GM18519 (cell line): ENCODE measurements around the gene GTPBP6.
"Not testable (repeated sequence)": the region's sequence is repeated elsewhere in the genome, so short reads cannot be mapped to it uniquely, and the experiment has no call there.

Experiments used
- ATAC-seq: cut with Tn5 transposase; IDR thresholded peaks from one replicate; pipeline ENCODE4 v1.9.1; 2021; ENCODE audit warnings: mild to moderate bottlenecking, moderate library complexity; ENCODE audit not compliant: unreplicated experiment, low FRiP score

Gene GTPBP6

DNA sequence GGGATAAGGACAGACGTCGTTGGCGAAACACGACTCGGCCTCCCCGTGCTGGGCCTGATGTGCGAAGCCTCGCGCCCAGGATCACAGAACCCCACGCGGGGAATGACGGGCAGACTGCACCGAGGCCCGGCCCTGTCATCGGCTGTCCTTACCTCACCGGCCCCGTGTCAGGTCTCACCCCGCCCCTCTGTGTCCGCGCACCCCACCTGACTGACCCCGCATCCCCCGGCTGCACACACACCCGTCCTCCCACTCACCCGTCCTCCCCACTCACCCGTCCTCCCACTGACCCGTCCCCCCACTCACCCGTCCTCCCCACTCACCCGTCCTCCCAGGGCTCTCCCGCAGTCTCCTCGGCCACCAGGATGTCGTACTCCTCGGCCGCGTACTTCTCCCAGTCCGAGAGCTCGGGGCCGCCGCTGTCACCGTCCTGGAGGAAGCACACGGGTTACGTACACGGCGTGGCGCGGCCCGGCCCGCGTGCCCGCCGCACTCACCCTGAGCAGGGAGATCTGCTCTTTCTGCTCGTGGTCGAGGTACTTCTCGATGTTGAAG, 19.8 kb upstream of the GTPBP6 start:
- ATAC-seq = no peak

- ATAC-seq = no peak
Measured at GRCh38 chrX:337331-337831, 18.8 kb upstream of the GTPBP6 start.

DNA sequence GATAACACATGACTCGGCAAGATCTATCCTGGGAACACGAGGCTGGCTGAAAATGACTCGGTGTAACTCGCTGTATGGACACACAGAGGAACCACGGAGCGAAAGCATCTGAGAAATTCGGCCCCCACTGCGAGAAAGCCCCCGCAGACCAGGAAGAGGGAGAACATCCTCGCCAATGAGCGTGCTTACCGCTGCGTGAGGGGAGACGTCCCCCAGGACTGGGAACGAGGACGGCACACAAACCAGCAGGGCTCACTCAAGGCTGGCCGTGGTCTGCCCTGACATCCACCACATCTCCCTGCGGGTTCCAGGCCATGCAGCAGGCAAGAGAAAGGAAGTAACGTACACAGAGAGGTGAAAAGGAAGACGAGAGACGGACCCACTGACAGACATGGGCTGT, 17.6 kb upstream of the GTPBP6 start:
- no peak for ATAC-seq

GRCh38 chrX:335758-336155, 17.2 kb upstream of the GTPBP6 start:
- ATAC-seq = no peak

DNA sequence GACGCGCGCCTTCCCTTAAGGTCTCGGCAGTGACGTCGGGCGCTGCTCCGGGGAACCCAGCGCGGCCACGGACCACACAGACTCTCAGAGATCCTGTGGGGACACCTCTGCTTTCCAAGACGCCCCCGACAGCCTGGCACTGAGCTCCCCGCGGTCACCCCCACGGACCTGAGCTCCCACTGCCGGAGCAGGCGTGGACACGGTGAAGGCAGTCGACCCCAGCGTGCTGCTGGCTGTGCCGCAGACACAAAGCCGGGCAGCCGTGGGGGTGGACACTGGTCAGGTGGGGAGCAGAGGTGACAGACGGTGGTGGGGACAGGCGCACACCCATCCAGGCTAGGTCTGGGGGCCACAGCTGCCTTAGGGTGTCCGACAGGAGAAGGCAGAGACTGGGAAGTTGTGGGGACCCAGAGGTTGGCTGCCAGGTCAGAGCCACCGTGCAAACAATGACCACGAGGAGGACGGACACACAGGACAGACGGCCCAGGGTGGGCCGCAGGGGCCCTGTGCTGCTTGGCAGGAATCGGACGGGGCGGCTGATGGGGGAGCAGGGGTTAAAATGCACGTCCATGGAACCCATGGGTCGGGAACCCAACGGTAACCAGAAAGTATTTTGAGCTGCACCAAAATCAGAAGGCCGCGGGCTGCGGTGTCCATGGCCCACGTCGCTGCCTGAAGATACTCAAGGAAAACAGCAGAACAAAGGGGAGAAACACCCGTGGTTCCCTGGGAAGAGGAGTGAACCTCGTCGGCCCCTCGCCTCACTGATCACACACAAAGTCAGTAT, 16.6 kb upstream of the GTPBP6 start:
- no peak for ATAC-seq

DNA sequence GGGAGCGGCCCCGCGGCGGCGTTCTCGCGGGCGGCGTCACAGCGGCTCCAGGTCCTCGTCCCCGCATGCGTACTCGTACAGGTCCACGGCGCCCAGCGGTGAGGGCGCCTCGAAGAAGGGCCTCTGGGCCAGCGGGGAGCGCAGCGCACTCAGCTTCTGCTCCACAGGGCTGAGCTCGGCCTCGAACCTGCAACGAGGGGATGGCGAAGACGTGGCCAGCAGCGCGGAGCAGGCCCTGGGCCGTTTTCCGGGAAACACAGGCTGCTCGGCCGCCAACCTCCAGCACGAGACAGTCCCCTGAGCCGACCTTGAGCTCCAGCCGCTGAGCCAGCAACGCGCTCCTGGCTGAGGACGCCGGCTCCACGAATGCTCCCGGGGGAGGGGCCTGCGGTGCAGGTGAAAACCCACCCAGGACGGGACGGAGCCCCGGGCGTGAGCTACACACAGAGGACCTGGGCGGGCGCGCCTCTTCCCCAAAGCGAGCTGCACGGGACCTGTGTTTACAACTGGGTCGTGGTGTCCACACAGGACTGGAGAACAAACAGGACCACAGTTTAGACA, 15.8 kb upstream of the GTPBP6 start:
- no peak for ATAC-seq

- ATAC-seq = no peak
Measured at GRCh38 chrX:333611-334311, 15.2 kb upstream of the GTPBP6 start.

DNA sequence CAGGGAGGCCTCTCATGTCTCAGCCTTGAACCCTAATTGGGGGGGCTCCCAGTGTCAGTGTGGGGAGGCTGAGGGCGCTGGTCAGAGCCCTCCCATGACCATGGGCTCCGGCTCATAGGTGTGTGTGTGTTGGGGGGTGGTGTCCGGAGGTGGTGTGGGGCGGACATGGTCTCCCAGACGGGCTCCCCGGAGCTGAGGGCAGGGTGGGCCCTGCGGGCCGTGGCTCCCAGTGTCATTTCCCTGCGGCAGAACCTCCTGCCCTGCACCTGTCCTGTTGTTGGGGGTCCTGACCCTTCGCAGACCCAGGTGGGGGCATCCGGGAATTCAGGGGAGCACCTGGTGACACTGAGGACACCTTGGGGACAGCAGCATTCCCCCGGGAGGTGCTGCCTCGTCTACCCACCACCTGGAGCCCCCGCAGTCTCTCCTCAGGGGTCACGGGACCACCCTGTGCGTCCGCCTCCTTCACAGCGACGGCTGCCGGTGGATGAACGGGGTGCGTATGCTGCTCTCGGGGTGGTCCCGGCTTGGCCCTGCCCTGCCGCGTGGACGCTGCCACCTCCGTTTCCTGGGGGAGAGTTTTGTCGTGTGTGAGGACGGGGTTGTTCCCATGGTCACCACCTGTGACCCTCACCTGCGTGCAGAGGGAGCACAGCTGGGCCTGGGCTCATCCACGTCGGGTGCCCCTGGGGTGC, 14.5 kb upstream of the GTPBP6 start:
- ATAC-seq = no peak

- no peak for ATAC-seq
Measured at GRCh38 chrX:332496-332860, 13.9 kb upstream of the GTPBP6 start.

- ATAC-seq = no peak
Measured at GRCh38 chrX:331825-332495, 13.4 kb upstream of the GTPBP6 start.

DNA sequence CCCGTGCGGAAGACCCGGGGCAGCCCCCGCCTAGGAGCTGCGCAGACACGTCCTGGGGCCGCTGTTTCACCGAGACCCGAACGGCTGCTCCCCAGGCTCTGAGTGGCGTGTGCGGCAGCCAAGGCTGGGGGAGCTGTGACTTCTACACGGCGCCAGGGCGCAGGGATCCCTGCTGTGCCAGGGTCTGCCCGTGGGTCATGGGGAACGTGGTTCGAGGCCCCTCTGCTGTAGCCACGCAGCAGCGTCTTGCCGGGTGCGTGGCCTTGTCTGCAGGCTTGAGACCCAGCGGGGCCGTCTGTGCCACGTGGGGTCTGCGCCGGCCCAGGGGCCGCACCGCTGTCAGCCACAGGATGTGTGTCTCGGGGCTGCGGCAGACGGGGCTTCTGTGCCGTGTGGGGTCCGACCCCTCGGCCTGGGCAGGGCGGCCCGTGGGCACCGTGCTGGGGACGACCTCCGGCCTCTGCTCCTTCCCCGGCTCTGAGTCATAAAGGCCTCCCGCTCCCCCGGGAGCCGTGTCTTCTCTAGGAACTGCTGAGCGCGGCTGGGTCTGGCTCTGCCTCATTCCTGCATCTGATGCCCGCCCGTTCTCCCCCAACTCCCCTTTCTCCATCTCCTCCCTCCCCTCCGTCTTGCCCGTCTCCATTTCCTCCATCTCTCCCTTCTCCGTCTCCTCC, 12.7 kb upstream of the GTPBP6 start:
- ATAC-seq = no peak

DNA sequence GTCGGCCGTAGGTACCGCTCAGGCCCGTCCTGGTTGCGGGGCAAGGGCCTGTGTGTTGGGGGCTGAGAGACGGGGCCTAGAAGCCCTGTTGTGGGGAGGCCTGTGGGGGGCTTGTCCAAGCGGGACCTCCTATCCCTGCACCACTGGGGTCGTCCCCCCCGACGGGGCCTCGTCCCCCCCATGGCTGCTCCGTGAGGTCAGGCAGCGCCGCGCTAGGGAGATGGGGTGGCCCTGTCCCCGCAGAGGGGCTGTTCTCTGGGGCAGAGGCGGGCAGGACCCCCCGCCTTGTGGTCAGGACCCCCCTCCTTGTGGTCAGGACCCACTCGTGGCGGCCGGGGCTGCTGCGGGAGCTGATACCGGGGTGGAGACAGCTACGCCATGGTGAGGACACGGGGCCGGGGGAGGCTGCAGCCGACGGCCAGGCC, 12.1 kb upstream of the GTPBP6 start:
- ATAC-seq = no peak

DNA sequence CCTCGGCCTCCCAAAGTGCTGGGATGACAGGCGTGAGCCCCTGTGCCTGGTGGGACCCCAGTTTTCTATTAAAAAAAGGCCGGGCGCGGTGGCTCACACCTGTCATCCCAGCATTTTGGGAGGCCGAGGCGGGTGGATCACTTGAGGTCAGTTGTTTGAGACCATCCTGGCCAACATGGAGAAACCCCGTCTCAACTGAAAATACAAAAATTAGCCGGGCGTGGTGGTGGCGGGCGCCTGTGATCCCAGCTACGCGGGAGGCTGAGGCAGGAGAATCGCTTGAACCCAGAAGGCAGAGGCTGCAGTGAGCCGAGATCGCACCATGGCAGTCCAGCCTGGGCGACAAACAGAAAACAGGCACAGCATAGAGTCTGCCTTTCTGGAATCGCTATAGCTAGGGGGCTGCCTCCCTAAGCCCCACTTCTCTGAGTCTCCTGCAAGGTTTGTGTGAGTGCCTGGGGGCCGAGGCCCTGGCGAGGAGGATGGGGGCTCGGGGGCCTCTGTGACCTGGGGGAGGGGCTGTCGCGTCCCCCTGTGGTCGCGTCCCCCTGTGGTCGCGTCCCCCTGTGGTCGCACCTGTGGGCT, 11.6 kb upstream of the GTPBP6 start:
- ATAC-seq = not testable (repeated sequence)

DNA sequence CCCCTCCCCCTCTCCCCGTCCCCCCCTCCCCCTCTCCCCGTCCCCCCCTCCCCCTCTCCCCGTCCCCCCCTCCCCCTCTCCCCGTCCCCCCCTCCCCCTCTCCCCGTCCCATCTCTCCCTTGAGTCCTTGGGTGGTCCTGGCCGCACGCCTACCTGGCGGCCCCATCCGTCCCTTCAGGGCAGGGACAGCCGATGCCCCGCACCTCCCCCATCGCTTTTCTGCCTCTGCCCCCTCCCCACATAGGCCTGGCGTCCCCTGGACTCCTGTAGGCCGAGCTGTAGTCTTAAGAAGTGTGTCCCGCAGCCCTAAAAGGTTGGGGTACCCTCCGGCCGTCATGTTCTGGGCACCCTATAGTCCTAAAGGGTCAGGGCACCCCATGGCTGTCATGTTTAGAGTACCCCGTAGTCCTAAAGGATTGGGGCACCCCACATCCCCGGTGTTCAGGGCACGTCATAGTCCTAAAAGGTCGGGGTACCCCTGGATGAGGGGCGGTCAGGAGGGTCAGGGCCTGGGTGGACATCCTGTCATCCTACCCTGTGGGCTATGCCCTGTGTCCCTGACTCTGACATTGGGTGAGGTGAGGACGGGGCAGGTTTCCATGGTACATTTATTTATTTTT, 10.8 kb upstream of the GTPBP6 start:
- no peak for ATAC-seq

- no peak for ATAC-seq
Measured at GRCh38 chrX:327660-328126, 9.1 kb upstream of the GTPBP6 start.

DNA sequence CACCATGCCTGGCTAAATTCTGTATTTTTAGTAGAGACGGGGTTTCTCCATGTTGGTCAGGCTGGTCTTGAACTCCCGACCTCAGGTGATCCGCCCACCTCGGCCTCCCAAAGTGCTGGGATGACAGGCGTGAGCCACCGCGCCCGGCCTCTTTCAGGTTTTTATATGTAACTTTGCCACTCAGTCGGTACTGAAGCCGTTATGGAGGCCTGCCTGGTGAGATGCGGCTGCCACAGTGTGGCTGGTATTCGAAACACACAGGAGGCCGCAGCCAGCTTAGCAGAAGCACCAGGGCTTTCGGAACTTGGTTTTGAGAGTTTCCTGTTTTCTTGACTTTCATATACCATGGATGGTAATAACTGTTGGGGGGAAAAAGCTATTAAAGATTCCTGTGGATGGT, 6.1 kb upstream of the GTPBP6 start:
- ATAC-seq = not testable (repeated sequence)

DNA sequence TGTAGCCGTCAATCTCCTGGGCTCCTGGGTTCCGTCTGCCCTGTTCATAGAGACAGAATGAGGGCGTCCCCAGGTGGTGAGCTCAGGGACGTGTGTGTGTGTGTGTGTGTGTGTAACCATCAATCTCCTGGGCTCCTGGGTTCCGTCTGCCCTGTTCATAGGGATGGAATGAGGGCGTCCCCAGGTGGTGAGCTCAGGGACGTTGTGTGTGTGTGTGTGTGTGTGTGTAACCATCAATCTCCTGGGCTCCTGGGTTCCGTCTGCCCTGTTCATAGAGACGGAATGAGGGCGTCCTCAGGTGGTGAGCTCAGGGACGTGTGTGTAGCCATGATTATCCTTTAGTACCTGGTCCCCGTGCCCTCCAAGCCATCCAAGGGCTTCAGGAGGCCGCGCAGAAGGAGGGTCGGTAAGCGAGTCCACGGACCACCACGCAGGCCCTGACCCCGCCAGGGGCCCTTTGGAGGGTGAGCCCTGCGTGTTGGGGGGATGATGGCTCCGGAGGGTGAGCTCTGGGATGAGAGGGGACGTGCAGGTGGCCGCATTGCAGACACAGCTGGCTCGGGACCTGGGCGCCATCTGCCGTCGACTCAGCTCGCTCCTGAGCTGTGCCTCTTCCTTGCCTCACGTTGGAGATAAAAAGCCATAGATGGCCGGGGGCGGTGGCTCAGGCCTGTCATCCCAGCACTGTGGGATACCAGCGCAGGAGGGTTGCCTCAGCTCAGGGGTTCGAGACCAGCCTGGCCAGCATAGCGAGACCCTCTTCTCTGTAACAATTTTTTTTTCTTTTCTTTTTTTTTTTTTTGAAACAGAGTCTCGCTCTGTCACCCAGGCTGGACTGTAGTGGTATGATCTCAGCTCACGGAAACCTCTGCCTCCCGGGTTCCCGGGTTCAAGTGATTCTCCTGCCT, 5.4 kb upstream of the GTPBP6 start:
- no peak for ATAC-seq
